Endothelial cell of umbilical vein (primary cell): Measurements from ENCODE around the gene SKA1. TPM values are rescaled to one million over a fixed set of nuclear protein-coding genes. Genes with fewer than 3 reads are reported as not detected.

ENCODE experiments used
- BruUV-seq: library from RNA; stranded (reverse); fragments of 400-500 nt; replicated peaks from 2 replicates; lab custom pipeline; 2021; lab: Mats Ljungman, UMichigan
- CTCF ChIA-PET: fragments of 300-600, 350-600 bp; sonication (Branson Sonifier 250); formaldehyde crosslinking; loops from one replicate; lab custom pipeline; 2021; ENCODE audit warnings: antibody characterized with exemption, inconsistent platforms; lab: Charles Lee
- POLR2A ChIA-PET: fragments of 300-600, 350-600 bp; sonication (Branson Sonifier 250); formaldehyde crosslinking; loops from one replicate; lab custom pipeline; 2021; ENCODE audit warnings: antibody characterized with exemption, inconsistent platforms; lab: Charles Lee
- DNase-seq: peaks from one replicate; pipeline ENCODE4 v3.0.0-alpha.2; 2011; ENCODE audit warnings: low read depth, low spot score
- FAIRE-seq: peaks from 2 replicates; lab custom pipeline; 2011; peaks lifted over from hg19 to GRCh38; lab: Jason Lieb, UNC
- H2AFZ ChIP-seq: 2 replicates; pipeline ENCODE4 v1.6.0; 2012; ENCODE audit warnings: low read depth, low read length, control low read depth, inconsistent platforms
- H3K27ac ChIP-seq: 2 replicates; pipeline ENCODE4 v1.5.1; 2011; ENCODE audit warnings: low read depth, mild to moderate bottlenecking, control low read depth, low read length, moderate library complexity; ENCODE audit not compliant: insufficient read depth
- H3K27me3 ChIP-seq, 2 experiments: 2 replicates each; pipeline versions ENCODE4 v1.6.0 to v1.6.1; 2011; ENCODE audit warnings: low read length in 2 of 2, mixed read lengths in 1 of 2; ENCODE audit not compliant: control insufficient read depth in 2 of 2, insufficient read depth in 2 of 2
- H3K36me3 ChIP-seq, 2 experiments: 2 replicates in 1 of 2; 3 replicates in 1 of 2; pipeline ENCODE4 v1.5.1; 2011; ENCODE audit warnings: low read length in 2 of 2, mild to moderate bottlenecking in 1 of 2, moderate library complexity in 1 of 2; ENCODE audit not compliant: control insufficient read depth in 2 of 2, insufficient read depth in 2 of 2; ENCODE audit errors: extremely low read depth in 1 of 2
- H3K4me1 ChIP-seq: 3 replicates; pipeline ENCODE4 v1.5.1; 2011; ENCODE audit warnings: mild to moderate bottlenecking, low read length; ENCODE audit not compliant: control insufficient read depth, insufficient read depth; ENCODE audit errors: extremely low read depth
- H3K4me2 ChIP-seq: 2 replicates; pipeline ENCODE4 v1.6.1; 2011; ENCODE audit warnings: low read length, control low read depth, mixed read lengths; ENCODE audit not compliant: insufficient read depth
- H3K4me3 ChIP-seq, 3 experiments: fragments of 200-600 bp in 1 of 3; sonication (generic), shearing (Covaris generic) in 1 of 3; replicated peaks in 1 of 3; 2 replicates each; pipeline ENCODE4 v1.5.1; 2011 to 2016; ENCODE audit warnings: control low read depth in 3 of 3, low read length in 3 of 3, mild to moderate bottlenecking in 2 of 3, inconsistent platforms in 1 of 3, low read depth in 1 of 3, moderate library complexity in 1 of 3; ENCODE audit not compliant: insufficient read depth in 1 of 3
- H3K79me2 ChIP-seq: 2 replicates; pipeline ENCODE4 v1.6.0; 2012; ENCODE audit warnings: low read length, inconsistent platforms; ENCODE audit not compliant: control insufficient read depth, insufficient read depth
- H3K9ac ChIP-seq: replicated peaks from 2 replicates; pipeline ENCODE3; 2011; ENCODE audit warnings: low read length, control low read depth; ENCODE audit not compliant: insufficient read depth; ENCODE audit errors: extremely low read depth
- H3K9me1 ChIP-seq: replicated peaks from 3 replicates; pipeline ENCODE4 v1.6.0; 2011; ENCODE audit warnings: mild to moderate bottlenecking, low read length; ENCODE audit not compliant: control insufficient read depth, insufficient read depth; ENCODE audit errors: extremely low read depth
- H3K9me3 ChIP-seq: replicated peaks from 2 replicates; pipeline ENCODE4 v1.5.1; 2012; ENCODE audit warnings: low read length, inconsistent platforms; ENCODE audit not compliant: control insufficient read depth, insufficient read depth
- H4K20me1 ChIP-seq: replicated peaks from 2 replicates; pipeline ENCODE3; 2011; ENCODE audit warnings: mild to moderate bottlenecking, low read length; ENCODE audit not compliant: control insufficient read depth, insufficient read depth; ENCODE audit errors: extremely low read depth
- CTCF ChIP-seq, 2 donors: IDR thresholded peaks; 1 replicate in 1 of 2; 2 replicates in 1 of 2; pipeline ENCODE4 v1.5.1; 2011; ENCODE audit warnings: low read length in 2 of 2, mild to moderate bottlenecking in 2 of 2, moderate library complexity in 2 of 2, control low read depth in 1 of 2, inconsistent platforms in 1 of 2, low read depth in 1 of 2; ENCODE audit not compliant: insufficient read depth in 1 of 2; ENCODE audit errors: extremely low read depth in 1 of 2
- EZH2 ChIP-seq: IDR thresholded peaks from 2 replicates; pipeline ENCODE4 v1.6.1; 2012; ENCODE audit warnings: borderline replicate concordance, low read depth, mild to moderate bottlenecking, moderate library complexity, low read length, inconsistent platforms; ENCODE audit not compliant: severe bottlenecking
- FOS ChIP-seq: IDR thresholded peaks from 2 replicates; pipeline ENCODE4 v1.6.1; 2011; ENCODE audit warnings: mild to moderate bottlenecking, low read length, moderate library complexity, borderline replicate concordance; ENCODE audit not compliant: insufficient read depth
- GATA2 ChIP-seq: IDR thresholded peaks from 2 replicates; pipeline ENCODE4 v1.7.0; 2011; ENCODE audit warnings: low read depth, mild to moderate bottlenecking, moderate library complexity, mixed read lengths, low read length; ENCODE audit not compliant: insufficient read length, insufficient read depth
- JUN ChIP-seq: IDR thresholded peaks from 2 replicates; pipeline ENCODE4 v1.6.1; 2011; ENCODE audit warnings: borderline replicate concordance, low read depth; ENCODE audit not compliant: insufficient read length, insufficient read depth
- MAX ChIP-seq: IDR thresholded peaks from 2 replicates; pipeline ENCODE4 v1.6.1; 2011; ENCODE audit not compliant: insufficient read depth, insufficient read length
- MYC ChIP-seq: IDR thresholded peaks from one replicate; pipeline ENCODE4 v1.6.1; 2011; ENCODE audit warnings: mild to moderate bottlenecking, low read depth, low read length
- POLR2A ChIP-seq: IDR thresholded peaks from 2 replicates; pipeline ENCODE4 v1.6.1; 2012; ENCODE audit warnings: low read depth, mild to moderate bottlenecking, control low read depth, low read length
- POLR2AphosphoS5 ChIP-seq: IDR thresholded peaks from 2 replicates; pipeline ENCODE4 v1.6.1; 2012; ENCODE audit warnings: low read depth, mild to moderate bottlenecking, control low read depth, low read length, moderate library complexity; ENCODE audit not compliant: insufficient read depth
- dilution Hi-C: fragments of 300-500 bp; cut with MboI; formaldehyde crosslinking; loops from one replicate; pipeline ENCODE4 v1.15.0; 2019; ENCODE audit warnings: low sequenced_read_pairs; ENCODE audit not compliant: extremely low pct_ligation_motif_present
- intact Hi-C: fragments of 100-400 bp; cut with micrococcal nuclease; formaldehyde crosslinking; loops from one replicate; pipeline ENCODE4 v1.10.0; 2022
- polyA plus RNA-seq, 4 experiments: library from polyadenylated mRNA; depleted of rRNA in 3 of 4; stranded (reverse) in 3 of 4; unstranded in 1 of 4; fragments of >200 nt; gene quantifications; 2 replicates each; pipeline versions ENCODE4 v1.2.1 to v1.2.3, GENCODE V29; 2011 to 2012; ENCODE audit warnings: missing spikeins in 1 of 4
- total RNA-seq: library from RNA; stranded (reverse); gene quantifications from 2 replicates; pipeline ENCODE4 v1.2.3, GENCODE V29; 2021

SKA1 gene
- total and polyA plus RNA-seq, 2 donors (not counting 3 experiments of a cell fraction or from before 2014, with no cell fraction given): 8.7 to 23.9 TPM

GRCh38 chr18:50397023-50397422 lies 22.2 kb downstream of the SKA1 start:
- no peaks in the 10 kb centered on the region for H4K20me1 ChIP-seq
- no peak overlapping the region for H3K9ac ChIP-seq
- no peak for TF ChIP-seq POLR2A
- TF ChIP-seq JUN: no peak
- TF ChIP-seq POLR2AphosphoS5: no peak
- TF ChIP-seq FOS: no peak
- DNase-seq (no peak), FAIRE-seq (no peak)
- no peaks in the 10 kb centered on the region for H3K9me1 ChIP-seq
- dilution Hi-C loops (no loop called here), intact Hi-C loops (no loop called here)
- H3K9me3 ChIP-seq: no peaks in the 10 kb centered on the region
- H3K27ac ChIP-seq: no peak overlapping the region
- H3K4me1 ChIP-seq: no peaks in the 10 kb centered on the region
- H3K36me3 ChIP-seq: no peaks in the 10 kb centered on the region
- H3K4me3 ChIP-seq: no peak overlapping the region
- no peak overlapping the region for H3K4me2 ChIP-seq
- BruUV-seq: no TSS peak
- H3K79me2 ChIP-seq: no peaks in the 10 kb centered on the region
- H3K27me3 ChIP-seq: peaks cover 19 to 34% of the 10 kb centered on the region in 2 experiments
- no peak overlapping the region for H2AFZ ChIP-seq
- ChIA-PET CTCF (interaction anchor here (1.3 kb wide), 1 partner anchor 32 kb away, joined by 5 read pairs; no protein-coding TSS in a partner anchor), POLR2A (no interaction called here)

GRCh38 chr18:50398099-50398498 lies 23.3 kb downstream of the SKA1 start:
- intact Hi-C loops: no loop called here
- no peaks in the 10 kb centered on the region for H3K79me2 ChIP-seq
- H3K4me3 ChIP-seq: no peak overlapping the region
- H3K36me3 ChIP-seq: no peaks in the 10 kb centered on the region
- H3K9me1 ChIP-seq: no peaks in the 10 kb centered on the region
- ChIA-PET POLR2A (no interaction called here), CTCF (interaction anchor here (1.3 kb wide), 1 partner anchor 31 kb away, joined by 5 read pairs; no protein-coding TSS in a partner anchor)
- H2AFZ ChIP-seq: no peak overlapping the region
- dilution Hi-C loops: no loop called here
- no peak overlapping the region for H3K9ac ChIP-seq
- TF ChIP-seq POLR2AphosphoS5: no peak
- no peak for TF ChIP-seq GATA2
- TF ChIP-seq EZH2: no peak
- no peak for TF ChIP-seq JUN
- no peak for TF ChIP-seq CTCF (IDR thresholded peaks at IDR 0.05; ENCODE audit: extremely low read depth in 1 of 2, insufficient read depth in 1 of 2, low read depth in 1 of 2, low read length in 2 of 2)
- TF ChIP-seq MYC: no peak
- TF ChIP-seq MAX: no peak
- TF ChIP-seq FOS: no peak
- TF ChIP-seq POLR2A: no peak
- H3K27me3 ChIP-seq: peaks cover 29 to 42% of the 10 kb centered on the region in 2 experiments
- no peaks in the 10 kb centered on the region for H4K20me1 ChIP-seq
- H3K4me2 ChIP-seq: no peak overlapping the region
- no peaks in the 10 kb centered on the region for H3K4me1 ChIP-seq
- no peak overlapping the region for H3K27ac ChIP-seq
- H3K9me3 ChIP-seq: no peaks in the 10 kb centered on the region
- DNase-seq (no peak), FAIRE-seq (no peak)
- BruUV-seq: no TSS peak
